Measurements from ENCODE around the gene PTGIS.
"Not testable (repeated sequence)": the region's sequence is repeated elsewhere in the genome, so short reads cannot be mapped to it uniquely, and the experiment has no call there.

Gene PTGIS

DNA sequence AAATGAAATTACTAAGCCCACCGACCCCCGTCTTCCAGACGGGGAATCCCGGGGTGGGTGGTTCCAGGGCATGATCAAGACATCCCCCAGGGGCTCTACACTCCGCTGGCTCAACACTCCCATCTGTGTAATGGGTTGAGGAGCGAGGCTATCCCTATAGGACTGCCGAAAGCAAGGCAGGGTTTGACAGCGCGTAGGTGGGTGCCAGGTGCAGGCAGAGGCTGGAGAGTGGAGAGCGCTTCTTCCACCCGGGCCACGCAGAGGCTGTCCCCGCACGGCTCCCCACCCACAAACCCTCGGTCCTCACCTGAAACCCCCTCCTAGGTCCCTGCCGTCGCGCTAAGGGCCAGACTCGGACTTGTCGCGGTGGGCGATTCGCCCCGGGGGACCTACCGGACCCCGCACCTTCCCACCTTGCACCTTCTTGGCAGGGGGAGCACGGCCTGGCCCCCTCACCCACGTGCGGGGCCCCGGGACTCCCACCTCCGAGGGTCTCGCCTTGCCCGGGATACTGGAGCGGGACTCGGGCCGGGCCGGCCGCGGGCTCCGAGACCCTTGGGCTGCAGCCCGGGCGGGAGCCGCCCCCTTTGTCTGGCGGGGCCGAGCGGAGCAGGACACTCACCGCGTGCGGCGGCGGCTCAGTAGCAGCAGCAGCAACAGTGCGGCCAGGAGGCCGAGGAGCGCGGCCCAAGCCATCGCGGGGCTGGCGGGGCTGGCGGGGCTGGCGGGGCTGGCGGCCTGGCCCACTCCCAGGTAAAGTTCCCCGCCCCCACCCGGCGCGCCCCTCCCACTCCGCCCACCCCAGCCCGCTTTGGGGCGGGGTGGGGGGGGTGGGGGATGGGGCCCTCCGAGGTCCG lies at the start of gene PTGIS:
PTGIS (minus strand) TSS at position 717 of the 857 bp plus-strand sequence; CDS start at position 696, 21 bp downstream.
- in situ Hi-C loops (cut with MboI; ENCODE audit: low sequenced_read_pairs), result no loop called here

GRCh38 chr20:49617394-49617793 lies 49.5 kb upstream of the PTGIS start:
- in situ Hi-C loops (cut with MboI; ENCODE audit: low sequenced_read_pairs), result not testable (repeated sequence)

DNA sequence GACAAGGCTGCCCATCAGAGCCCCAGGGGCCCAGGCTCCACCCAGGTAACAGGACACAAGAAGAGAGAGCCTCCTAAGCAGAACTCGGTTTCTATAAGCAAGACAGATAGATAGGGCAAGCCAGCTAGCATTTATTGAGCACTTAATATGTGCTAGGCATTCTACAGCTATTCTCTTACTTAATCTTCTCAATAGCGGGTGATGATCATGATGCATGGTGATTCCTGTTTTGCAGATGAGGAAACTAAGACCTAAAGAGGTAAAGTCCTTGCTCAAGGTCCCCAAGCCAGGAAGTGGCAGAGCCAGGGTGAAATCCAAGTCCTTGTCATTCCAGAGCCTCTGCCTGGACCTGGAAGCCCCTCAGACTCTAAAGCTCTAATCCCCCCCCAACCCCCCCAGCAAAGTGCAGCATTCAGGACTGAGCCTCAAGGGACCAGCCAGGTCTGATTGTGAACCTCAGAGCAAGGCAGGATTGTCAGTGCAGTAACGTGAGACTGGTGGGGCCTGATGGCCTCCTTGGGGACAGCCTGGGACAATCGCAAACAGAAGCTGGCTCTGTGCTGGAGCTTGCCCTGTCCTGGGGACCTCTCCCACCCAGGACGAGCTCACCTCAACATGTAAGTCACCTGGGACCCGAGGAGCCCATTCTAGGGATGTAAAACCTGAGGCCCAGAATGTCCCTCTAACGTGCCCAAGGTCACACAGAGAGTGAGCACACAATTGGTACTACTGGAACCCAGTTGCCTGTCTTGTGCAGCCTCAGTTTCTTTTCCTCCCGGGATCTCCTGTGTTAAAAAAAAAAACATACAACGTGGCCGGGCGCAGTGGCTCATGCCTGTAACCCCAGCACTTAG lies 48.4 kb upstream of the PTGIS start:
- in situ Hi-C loops (cut with MboI; ENCODE audit: low sequenced_read_pairs), result no loop called here

DNA sequence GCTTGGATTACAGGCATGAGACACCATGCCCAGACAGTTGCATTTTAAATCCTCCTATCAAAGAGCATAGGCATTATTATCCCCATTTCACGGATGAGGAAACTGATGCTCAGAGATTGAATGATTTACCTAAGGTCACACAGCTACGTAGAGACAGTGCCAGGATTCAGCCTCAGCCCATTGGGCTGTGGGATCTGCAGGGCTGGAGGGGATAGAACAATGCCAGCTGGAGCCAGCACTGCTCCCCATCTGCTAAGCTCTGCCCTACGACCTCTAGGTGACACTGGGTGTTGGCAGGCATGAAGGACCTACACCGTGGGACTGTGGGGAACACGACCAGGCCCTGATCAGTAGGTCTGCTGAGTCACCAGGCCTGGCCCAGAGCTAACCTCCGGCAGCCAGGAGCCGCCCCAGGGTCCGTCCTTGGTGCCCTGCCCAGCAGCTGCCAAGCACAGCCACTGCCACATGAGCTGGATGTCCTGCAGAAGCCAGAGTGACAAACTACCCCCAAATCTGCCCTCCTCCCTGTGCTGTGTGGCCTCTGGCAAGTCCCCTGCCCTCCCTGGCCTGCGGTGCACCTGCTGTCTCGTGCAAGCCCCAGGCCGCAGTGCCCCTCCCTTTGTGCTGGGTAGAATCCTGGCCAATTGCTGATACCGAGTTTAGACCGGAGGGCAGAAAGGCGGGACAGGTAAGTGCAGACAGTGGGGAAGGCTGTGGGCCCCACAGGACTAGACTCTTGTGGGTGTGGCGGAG lies 47.6 kb upstream of the PTGIS start:
- in situ Hi-C loops (cut with MboI; ENCODE audit: low sequenced_read_pairs), result no loop called here

- in situ Hi-C loops (cut with MboI; ENCODE audit: low sequenced_read_pairs), result not testable (repeated sequence)
These were observed 47.1 kb upstream of the PTGIS start for GRCh38 chr20:49615051-49615400.

DNA sequence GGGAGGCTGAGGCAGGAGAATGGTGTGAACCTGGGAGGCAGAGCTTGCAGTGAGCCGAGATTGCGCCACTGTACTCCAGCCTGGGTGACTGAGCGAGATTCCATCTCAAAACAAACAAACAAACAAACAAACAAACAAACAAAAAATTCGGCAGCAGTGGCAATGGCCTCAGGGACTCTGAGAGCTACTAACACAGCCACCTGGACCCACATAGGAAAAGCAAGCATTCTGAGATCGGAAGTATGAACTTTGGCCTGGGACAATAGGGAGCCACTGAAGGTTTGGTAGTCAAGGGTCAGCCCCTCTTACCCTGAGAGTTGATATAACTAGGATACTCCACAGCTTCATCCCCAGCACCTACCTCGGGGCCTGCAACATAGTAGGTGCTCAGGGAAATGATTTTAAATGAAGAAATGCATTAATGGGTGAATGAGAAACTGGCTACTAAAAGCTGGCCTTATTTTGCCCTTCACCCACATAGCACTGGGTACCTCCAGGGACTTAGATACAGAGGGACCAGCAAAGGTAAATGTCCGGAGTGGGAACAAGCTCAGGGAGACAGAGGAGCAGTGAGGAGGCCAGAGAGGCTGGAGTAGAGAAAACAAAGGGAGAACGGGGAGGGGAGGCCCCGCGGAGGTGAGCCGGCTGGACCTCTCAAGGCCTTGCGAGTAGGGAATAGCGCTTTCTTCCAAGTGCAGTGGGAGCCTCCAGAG lies 46.6 kb upstream of the PTGIS start:
- in situ Hi-C loops (cut with MboI; ENCODE audit: low sequenced_read_pairs), result no loop called here

GRCh38 chr20:49612127-49612738 lies 44.3 kb upstream of the PTGIS start:
- in situ Hi-C loops (cut with MboI; ENCODE audit: low sequenced_read_pairs), result no loop called here

DNA sequence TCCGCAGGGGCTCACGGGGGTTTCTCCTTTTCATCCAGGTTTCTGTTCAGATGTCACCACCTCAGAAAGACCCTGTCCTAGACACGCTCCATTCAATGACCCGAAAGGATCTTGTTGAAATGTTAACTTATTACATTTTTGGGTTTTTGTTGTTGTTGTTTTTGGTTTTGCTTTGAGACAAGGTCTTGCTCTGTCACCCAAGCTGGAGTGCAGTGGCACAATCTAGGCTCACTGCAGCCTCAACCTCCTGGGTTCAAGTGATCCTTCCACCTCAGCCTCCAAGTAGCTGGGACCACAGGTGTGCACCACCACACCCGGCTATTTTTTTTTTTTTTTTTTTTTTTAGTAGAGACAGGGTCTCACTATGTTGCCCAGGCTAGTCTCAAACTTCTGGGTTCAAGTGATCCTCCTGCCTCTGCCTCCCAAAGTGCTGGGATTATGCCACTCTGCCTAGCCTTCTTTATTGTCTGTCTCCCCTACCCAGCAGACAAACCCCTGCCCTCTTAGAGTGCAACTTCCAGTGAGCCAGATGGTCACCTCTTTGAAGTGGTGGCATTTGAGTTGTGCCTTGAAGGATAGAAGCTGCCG lies 43.7 kb upstream of the PTGIS start:
- in situ Hi-C loops (cut with MboI; ENCODE audit: low sequenced_read_pairs), result not testable (repeated sequence)

DNA sequence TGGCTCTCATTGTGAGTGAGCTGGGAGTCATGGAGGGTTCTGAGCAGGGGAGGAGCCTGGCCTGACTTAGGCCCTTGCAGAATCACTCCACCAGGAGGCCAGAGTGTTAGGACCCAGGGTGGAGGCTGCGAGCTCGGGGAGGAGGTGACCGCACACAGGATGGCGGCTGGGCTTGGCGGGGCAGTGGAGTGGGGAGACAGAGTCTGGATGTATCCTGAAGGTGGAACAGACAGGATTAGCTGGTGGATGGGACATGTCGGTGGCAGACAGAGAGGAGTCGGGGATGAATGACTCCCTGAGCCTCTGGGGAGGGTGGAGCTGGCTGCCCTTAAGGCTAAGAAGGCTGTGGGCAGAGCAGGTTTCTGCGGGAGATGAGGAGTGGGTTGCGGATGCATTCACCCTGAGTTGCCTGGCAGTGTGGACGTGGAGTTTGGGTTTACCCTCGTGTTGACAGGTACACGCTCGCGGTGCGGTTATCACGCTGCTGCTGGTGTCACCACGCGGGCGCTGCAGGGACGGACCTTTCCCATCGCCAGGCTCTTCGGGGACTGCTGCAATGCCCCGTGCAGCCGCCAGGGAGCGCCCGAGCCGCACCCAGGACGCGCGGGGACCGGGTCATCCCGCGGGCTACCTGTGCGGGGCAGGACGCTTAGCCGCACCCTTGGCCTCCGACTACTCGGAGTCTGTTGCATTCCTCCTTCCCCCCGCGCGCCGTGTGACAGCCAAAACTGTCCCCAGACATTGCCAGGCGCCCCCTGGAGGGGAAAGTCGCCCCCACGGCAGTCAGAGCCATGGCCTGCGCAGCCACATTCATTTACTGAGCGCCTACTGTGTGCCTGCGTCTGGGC lies 43.0 kb upstream of the PTGIS start:
- in situ Hi-C loops (cut with MboI; ENCODE audit: low sequenced_read_pairs), result no loop called here

GRCh38 chr20:49608752-49609670 lies 41.1 kb upstream of the PTGIS start:
- in situ Hi-C loops (cut with MboI; ENCODE audit: low sequenced_read_pairs), result no loop called here

DNA sequence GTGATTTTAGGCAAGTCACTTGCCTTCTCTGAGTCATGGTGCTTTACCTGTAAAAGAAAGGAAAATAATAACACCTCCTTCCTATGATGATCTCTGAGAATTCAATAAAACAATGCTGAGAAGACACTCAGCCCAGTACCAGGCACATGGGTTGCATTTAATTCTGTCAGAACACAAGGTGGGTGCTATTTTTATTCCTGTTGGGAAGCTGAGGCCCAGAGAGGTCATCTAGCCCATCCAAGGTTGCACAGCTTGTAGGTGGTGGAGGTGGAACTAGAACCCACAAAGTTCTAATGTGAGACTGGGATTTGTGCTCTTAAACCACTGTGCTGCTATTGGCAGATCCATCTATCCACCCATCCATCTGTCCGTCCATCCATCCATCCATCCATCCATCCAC lies 39.6 kb upstream of the PTGIS start:
- in situ Hi-C loops (cut with MboI; ENCODE audit: low sequenced_read_pairs), result no loop called here

DNA sequence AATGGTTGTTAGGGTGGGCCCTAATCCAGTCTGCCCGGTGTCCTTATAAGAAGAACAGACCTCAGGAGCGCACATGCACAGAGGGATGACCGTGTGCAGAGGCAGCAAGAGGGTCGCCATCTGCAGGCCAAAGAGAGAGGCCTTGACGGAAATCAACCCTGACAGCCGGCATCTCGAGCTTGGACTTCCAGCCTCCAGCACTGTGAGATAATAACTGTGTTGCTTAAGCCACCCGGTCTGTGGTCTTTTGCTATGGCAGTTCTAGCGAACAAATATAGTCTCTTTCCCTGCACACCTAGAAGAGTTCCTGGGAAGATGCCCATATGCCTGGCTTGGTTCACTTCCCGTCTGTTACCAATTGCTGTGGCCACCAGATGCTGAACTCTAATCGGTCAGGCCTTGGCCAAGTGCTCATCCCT lies 35.3 kb upstream of the PTGIS start:
- in situ Hi-C loops (cut with MboI; ENCODE audit: low sequenced_read_pairs), result no loop called here

GRCh38 chr20:49602345-49603208 lies 34.6 kb upstream of the PTGIS start:
- in situ Hi-C loops (cut with MboI; ENCODE audit: low sequenced_read_pairs), result no loop called here

- in situ Hi-C loops (cut with MboI; ENCODE audit: low sequenced_read_pairs), result no loop called here
These were observed 33.4 kb upstream of the PTGIS start for GRCh38 chr20:49601153-49601924.

GRCh38 chr20:49599746-49600113 lies 31.8 kb upstream of the PTGIS start:
- in situ Hi-C loops (cut with MboI; ENCODE audit: low sequenced_read_pairs), result no loop called here

DNA sequence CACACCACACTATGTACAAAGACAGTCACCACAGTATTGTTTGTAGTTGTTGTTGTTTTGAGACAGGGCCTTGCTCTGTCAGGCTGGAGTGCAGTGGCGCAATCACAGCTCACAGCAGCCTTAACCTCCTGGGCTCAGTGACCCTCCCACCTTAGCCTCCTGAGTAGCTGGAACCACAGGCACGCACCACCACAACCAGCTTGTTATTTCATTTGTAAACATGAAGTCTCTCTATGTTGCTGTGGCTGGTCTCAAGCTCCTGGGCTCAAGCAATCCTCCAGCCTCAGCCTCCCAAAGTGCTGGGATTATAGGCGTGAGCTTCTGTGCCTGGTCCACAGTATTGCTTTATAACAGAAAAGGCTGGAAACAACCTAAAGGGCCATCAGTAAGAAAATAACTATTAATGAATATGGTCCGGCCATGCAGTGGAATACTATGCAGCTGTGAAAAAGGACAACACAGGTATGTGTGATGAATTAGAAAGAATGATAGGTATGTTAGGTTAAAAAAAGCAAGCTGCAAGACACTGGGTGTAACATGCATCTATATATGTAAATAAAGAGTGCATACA lies 30.0 kb upstream of the PTGIS start:
- in situ Hi-C loops (cut with MboI; ENCODE audit: low sequenced_read_pairs), result no loop called here

Measured in HL-60/S4 treated with retinoic acid at 250 ng/mL for 4 days and 3 days (cell line).